NB4 (cell line): ENCODE data around the gene SGMS2.

Experiments used
- POLR2A ChIP-seq: IDR thresholded peaks from 2 replicates; pipeline ENCODE4 v1.6.1; 2011; ENCODE audit warnings: mild to moderate bottlenecking; ENCODE audit not compliant: insufficient read length; ENCODE audit errors: extremely low read depth
- TF ChIP-seq, protein P1 (sequence below): IDR thresholded peaks from one replicate; pipeline ENCODE4 v1.5.1; 2012; ENCODE audit warnings: low read depth, low read length
- TF ChIP-seq, protein P2 (sequence below): IDR thresholded peaks from 2 replicates; pipeline ENCODE4 v1.6.1; 2011; ENCODE audit warnings: low read depth, low read length

GRCh38 chr4:107853444-107854355, 29.0 kb downstream of the SGMS2 start:
- TF ChIP-seq POLR2A: no peak
- TF ChIP-seq, protein P1, sequence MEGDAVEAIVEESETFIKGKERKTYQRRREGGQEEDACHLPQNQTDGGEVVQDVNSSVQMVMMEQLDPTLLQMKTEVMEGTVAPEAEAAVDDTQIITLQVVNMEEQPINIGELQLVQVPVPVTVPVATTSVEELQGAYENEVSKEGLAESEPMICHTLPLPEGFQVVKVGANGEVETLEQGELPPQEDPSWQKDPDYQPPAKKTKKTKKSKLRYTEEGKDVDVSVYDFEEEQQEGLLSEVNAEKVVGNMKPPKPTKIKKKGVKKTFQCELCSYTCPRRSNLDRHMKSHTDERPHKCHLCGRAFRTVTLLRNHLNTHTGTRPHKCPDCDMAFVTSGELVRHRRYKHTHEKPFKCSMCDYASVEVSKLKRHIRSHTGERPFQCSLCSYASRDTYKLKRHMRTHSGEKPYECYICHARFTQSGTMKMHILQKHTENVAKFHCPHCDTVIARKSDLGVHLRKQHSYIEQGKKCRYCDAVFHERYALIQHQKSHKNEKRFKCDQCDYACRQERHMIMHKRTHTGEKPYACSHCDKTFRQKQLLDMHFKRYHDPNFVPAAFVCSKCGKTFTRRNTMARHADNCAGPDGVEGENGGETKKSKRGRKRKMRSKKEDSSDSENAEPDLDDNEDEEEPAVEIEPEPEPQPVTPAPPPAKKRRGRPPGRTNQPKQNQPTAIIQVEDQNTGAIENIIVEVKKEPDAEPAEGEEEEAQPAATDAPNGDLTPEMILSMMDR: no peak
- TF ChIP-seq, protein P2, sequence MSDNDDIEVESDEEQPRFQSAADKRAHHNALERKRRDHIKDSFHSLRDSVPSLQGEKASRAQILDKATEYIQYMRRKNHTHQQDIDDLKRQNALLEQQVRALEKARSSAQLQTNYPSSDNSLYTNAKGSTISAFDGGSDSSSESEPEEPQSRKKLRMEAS: no peak
